ENCODE data around the gene CYP1B1.

Gene CYP1B1

GRCh38 chr2:38109732-38110181 is 33.8 kb upstream of the CYP1B1 start:
- no peak overlapping the region for H3K4me3 ChIP-seq (ENCODE audit: low read depth, low read length)
- POLR2A ChIA-PET = interaction anchor here (1.1 kb wide), 1 partner anchor 37 kb away, joined by 3 read pairs; no protein-coding TSS in a partner anchor
- DNase-seq (ENCODE audit: low read depth, low spot score) = no peak
- TF ChIP-seq CTCF (IDR thresholded peaks at IDR 0.05; ENCODE audit: insufficient read depth, low read length, missing control alignments) = no peak
- CTCF ChIA-PET = interaction anchor here (0.7 to 0.9 kb wide), 2 partner anchors 128 to 167 kb away, joined by 3 to 5 read pairs; no protein-coding TSS in a partner anchor

GRCh38 chr2:38108907-38109731 is 33.2 kb upstream of the CYP1B1 start:
- CTCF ChIA-PET = interaction anchor here (0.7 to 0.9 kb wide), 2 partner anchors 127 to 167 kb away, joined by 3 to 5 read pairs; no protein-coding TSS in a partner anchor
- POLR2A ChIA-PET = interaction anchor here (0.7 to 1.1 kb wide), 2 partner anchors 29 to 37 kb away, joined by 3 read pairs; no protein-coding TSS in a partner anchor
- no peak overlapping the region for H3K4me3 ChIP-seq (ENCODE audit: low read depth, low read length)
- DNase-seq (ENCODE audit: low read depth, low spot score) = no peak
- no peak for TF ChIP-seq CTCF (IDR thresholded peaks at IDR 0.05; ENCODE audit: insufficient read depth, low read length, missing control alignments)

- ChIA-PET CTCF (interaction anchor here (0.9 to 1.1 kb wide), 2 partner anchors 167 to 712 kb away, joined by 3 read pairs; no protein-coding TSS in a partner anchor), POLR2A (no interaction called here)
- DNase-seq (ENCODE audit: low read depth, low spot score) = no peak
- no peak for TF ChIP-seq CTCF (IDR thresholded peaks at IDR 0.05; ENCODE audit: insufficient read depth, low read length, missing control alignments)
- no peak overlapping the region for H3K4me3 ChIP-seq (ENCODE audit: low read depth, low read length)
Measured at GRCh38 chr2:38107738-38108410, 31.9 kb upstream of the CYP1B1 start.

- POLR2A ChIA-PET = interaction anchor here (1.0 kb wide), 1 partner anchor 10 kb away, joined by 3 read pairs; no protein-coding TSS in a partner anchor
- CTCF ChIA-PET = interaction anchor here (0.9 to 1.7 kb wide), 6 partner anchors 9 to 711 kb away, joined by 3 to 11 read pairs (median 3); no protein-coding TSS in a partner anchor
- no peak overlapping the region for H3K4me3 ChIP-seq (ENCODE audit: low read depth, low read length)
- DNase-seq (ENCODE audit: low read depth, low spot score) = no peak
- no peak for TF ChIP-seq CTCF (IDR thresholded peaks at IDR 0.05; ENCODE audit: insufficient read depth, low read length, missing control alignments)
Measured at GRCh38 chr2:38106405-38107094, 30.6 kb upstream of the CYP1B1 start.

GRCh38 chr2:38105922-38106321 is 30.0 kb upstream of the CYP1B1 start:
- no peak overlapping the region for H3K4me3 ChIP-seq (ENCODE audit: low read depth, low read length)
- no peak for TF ChIP-seq CTCF (IDR thresholded peaks at IDR 0.05; ENCODE audit: insufficient read depth, low read length, missing control alignments)
- DNase-seq (ENCODE audit: low read depth, low spot score) = no peak
- POLR2A ChIA-PET = interaction anchor here (1.0 kb wide), 1 partner anchor 10 kb away, joined by 3 read pairs; no protein-coding TSS in a partner anchor
- CTCF ChIA-PET = interaction anchor here (1.0 to 1.7 kb wide), 3 partner anchors 10 to 121 kb away, joined by 3 to 11 read pairs (median 4); no protein-coding TSS in a partner anchor
